ENCODE measurements around the gene DEFB126.
"Not testable (repeated sequence)": the region's sequence is repeated elsewhere in the genome, so short reads cannot be mapped to it uniquely, and the experiment has no call there.

Gene DEFB126, protein sequence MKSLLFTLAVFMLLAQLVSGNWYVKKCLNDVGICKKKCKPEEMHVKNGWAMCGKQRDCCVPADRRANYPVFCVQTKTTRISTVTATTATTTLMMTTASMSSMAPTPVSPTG

DNA sequence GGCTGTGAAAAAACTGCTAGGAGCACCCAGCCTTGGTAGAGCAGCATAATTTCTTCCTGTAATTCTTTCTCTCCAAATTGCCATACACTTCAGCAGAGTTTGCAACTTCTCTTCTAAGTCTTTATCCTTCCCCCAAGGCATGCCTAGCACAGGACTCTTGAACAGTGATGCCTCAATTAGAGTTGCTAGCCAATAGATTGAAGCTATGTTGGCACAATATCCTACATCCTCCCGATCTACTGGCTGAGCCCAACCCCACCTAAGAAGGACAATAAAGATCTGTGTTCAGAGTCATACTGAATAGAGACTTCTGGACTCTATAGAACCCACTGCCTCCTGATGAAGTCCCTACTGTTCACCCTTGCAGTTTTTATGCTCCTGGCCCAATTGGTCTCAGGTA, at the start of gene DEFB126:
DEFB126 (plus strand) TSS at position 301 of the 400 bp plus-strand sequence; CDS start at position 340, 39 bp downstream.
- DNase-seq, result no peak

- DNase-seq, result no peak
Measured at GRCh38 chr20:93641-94040, 48.7 kb upstream of the DEFB126 start.

DNA sequence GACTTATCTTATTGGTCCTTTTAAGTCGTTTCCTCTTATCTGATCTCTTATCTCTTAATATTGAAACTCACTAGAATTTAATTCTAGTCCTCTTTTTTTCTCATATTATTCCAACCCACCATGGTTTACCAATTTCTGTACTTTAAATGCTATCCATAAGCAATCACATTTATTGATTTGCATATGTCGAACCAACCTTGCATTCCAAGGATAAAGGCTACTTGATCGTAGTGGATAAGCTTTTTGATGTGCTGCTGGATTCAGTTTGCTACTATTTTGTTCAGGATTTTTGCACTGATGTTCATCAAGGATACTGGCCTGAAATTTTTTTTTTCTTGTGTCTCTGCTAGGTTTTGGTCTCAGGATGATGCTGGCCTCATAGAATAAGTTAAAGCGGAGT, 47.2 kb upstream of the DEFB126 start:
- no peak for DNase-seq

DNA sequence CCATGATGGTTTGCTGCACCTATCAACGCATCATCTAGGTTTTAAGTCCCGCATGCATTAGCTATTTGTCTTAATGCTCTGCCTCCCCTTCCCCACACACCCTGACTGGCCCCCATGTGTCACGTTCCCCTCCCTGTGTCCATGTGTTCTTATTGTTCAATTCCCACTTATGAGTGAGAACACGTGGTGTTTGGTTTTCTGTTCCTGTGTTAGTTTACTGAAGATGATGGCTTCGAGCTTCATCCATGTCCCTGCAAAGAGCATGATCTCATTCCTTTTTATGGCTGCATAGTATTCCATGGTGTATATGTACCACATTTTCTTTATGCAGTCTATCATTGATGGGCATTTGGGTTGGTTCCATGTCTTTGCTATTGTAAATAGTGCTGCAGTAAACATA, 44.7 kb upstream of the DEFB126 start:
- not testable (repeated sequence) for DNase-seq

GRCh38 chr20:101975-102374, 40.4 kb upstream of the DEFB126 start:
- no peak for DNase-seq

DNA sequence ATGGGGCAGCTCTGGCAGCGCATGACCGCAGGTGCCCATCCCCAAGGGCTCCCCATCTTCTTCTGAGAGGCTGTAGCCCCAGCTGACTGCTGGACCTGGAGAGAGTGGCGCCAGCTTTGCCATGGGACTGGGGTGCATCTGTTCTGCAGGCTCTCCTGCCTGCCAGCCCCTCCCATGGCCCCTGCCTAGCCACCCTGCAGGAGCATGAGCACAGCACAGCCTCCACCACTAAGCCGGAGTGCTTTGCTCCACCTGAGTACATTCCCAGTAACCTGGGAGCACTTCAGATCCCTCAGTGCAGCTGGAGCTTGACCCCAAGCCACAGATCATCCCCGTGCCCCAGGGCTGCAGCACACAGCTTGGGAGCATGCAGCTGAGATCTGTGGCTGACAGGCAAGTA, 38.9 kb upstream of the DEFB126 start:
- no peak for DNase-seq

GRCh38 chr20:112396-112795, 30.0 kb upstream of the DEFB126 start:
- no peak for DNase-seq

- no peak for DNase-seq
Measured at GRCh38 chr20:117518-117917, 24.9 kb upstream of the DEFB126 start.

GRCh38 chr20:129786-130323, 12.5 kb upstream of the DEFB126 start:
- not testable (repeated sequence) for DNase-seq

GRCh38 chr20:137668-138490, 4.5 kb upstream of the DEFB126 start:
- DNase-seq, result peak; percentile 79

DNA sequence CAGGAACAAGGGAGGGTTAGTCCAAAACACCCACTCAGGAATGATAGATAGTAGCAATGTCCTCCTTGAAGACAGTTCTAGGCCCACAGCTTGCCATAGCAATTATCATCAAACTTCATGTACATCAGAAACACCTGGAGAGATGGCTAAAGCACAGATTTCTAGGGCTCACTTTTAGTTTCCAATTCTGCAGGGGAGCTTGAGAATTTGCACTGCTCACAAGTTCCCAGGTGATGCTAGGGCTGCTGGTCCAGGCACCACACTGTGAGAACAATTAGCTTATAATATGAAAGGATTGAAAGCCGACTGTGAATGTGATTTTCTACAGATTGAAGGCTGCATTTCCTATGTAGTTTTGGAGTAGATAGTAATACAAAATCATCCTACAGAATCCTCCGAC, 3.5 kb downstream of the DEFB126 start:
- DNase-seq, result no peak

DNA sequence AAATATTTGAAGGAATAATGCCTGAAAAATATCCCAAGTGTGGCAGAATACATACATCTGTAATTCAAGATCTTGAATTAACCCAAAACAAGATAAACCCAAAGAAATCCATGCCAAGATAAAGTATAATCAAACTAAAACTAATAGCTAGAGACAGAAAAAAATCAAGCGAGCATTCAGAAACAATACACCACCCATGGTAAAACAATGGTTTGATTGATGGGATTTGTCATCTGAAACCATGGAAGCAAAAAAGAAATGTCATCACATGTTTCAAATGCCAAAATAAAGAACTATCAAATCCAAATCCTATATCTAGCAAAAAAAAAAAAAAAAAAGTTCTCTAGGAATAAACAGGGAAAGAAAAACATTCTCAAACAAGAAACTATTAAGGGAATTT, 9.7 kb downstream of the DEFB126 start:
- no peak for DNase-seq

GRCh38 chr20:157154-157553, 14.8 kb downstream of the DEFB126 start, which contains the start of gene DEFB127:
DEFB127 (plus strand) TSS chr20:157454; CDS start chr20:157545, 91 bp downstream.
- DNase-seq, result no peak

DNA sequence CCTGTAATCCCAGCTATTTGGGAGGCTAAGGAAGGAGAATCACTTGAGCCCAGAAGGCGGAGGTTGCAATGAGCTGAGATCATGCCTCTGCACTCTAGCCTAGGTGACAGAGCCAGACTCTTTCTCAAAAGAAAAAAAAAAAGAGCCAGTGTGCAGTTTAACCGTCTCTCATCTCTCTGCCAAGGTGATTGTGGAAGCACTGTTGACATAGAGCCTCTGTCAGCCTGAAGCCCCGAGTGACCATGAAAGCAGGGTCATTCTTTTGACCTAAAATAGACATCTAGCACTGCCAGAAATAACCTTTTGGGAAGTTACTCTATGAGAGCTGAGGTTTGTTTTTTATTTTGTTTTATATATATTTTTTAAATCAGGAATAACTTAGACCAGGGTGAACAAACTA, 22.2 kb downstream of the DEFB126 start:
- DNase-seq, result no peak

GRCh38 chr20:168876-169275, 26.5 kb downstream of the DEFB126 start:
- no peak for DNase-seq

DNA sequence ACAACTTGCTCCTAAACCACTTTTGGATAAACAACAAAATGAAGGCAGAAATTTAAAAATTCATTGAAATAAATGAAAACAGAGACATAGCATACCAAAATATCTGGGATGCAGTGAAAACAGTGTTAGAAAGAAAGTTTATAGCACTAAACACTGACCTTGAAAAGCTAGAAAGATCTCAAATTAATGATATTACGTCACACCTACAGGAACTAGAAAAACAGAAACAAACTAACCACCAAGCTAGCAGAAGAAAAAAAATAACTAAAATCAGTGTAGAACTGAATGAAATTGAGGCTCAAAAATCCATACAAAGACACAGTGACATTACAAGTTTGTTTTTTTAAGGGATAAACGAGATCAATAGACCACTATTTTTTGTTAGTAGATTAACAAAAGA, 41.9 kb downstream of the DEFB126 start:
- DNase-seq, result no peak

GRCh38 chr20:187733-188132, 45.3 kb downstream of the DEFB126 start:
- no peak for DNase-seq

GRCh38 chr20:189611-190010, 47.2 kb downstream of the DEFB126 start, which contains the start of gene DEFB128:
DEFB128 (minus strand) TSS chr20:189711; CDS start chr20:189623, 88 bp downstream.
- DNase-seq, result no peak
